Measurements from ENCODE around the gene SLC17A1. TPM values are rescaled to one million over a fixed set of nuclear protein-coding genes. Genes with fewer than 3 reads are reported as not detected.

Gene SLC17A1
- total and polyA plus RNA-seq, 2 donors (not counting 3 experiments of a cell fraction or from before 2014, with no cell fraction given): not detected

GRCh38 chr6:25834950-25835349 lies 3.1 kb upstream of the SLC17A1 start:
- Histone ChIP-seq H3K4me3 (replicated peaks in 1 of 3; ENCODE audit: insufficient read depth in 1 of 3, low read depth in 1 of 3, low read length in 3 of 3) (no peak overlapping the region), H3K4me1 (ENCODE audit: control insufficient read depth, extremely low read depth, insufficient read depth, low read length) (no peaks in the 10 kb centered on the region), H3K27ac (ENCODE audit: insufficient read depth, low read depth, low read length) (no peak overlapping the region), H2AFZ (ENCODE audit: low read depth, low read length) (no peak overlapping the region), H3K9me1 (replicated peaks; ENCODE audit: control insufficient read depth, extremely low read depth, insufficient read depth, low read length) (no peaks in the 10 kb centered on the region), H3K36me3 (ENCODE audit: control insufficient read depth in 2 of 2, extremely low read depth in 1 of 2, insufficient read depth in 2 of 2, low read length in 2 of 2) (no peaks in the 10 kb centered on the region), H3K27me3 (ENCODE audit: control insufficient read depth in 2 of 2, insufficient read depth in 2 of 2, low read length in 2 of 2) (peaks cover 0 to 2% of the 10 kb centered on the region in 2 experiments), H4K20me1 (replicated peaks; ENCODE audit: control insufficient read depth, extremely low read depth, insufficient read depth, low read length) (no peaks in the 10 kb centered on the region), H3K4me2 (ENCODE audit: insufficient read depth, low read length) (no peak overlapping the region), H3K79me2 (ENCODE audit: control insufficient read depth, insufficient read depth, low read length) (no peaks in the 10 kb centered on the region), H3K9ac (replicated peaks; ENCODE audit: extremely low read depth, insufficient read depth, low read length) (no peak overlapping the region), H3K9me3 (replicated peaks; ENCODE audit: control insufficient read depth, insufficient read depth, low read length) (no peaks in the 10 kb centered on the region)
- DNase-seq (ENCODE audit: low read depth, low spot score): peak; percentile 79
- TF ChIP-seq POLR2AphosphoS5 (IDR thresholded peaks at IDR 0.05; ENCODE audit: insufficient read depth, low read depth, low read length) (no peak), GATA2 (IDR thresholded peaks at IDR 0.05; ENCODE audit: insufficient read depth, insufficient read length, low read depth, low read length) (no peak), JUN (IDR thresholded peaks at IDR 0.05; ENCODE audit: borderline replicate concordance, insufficient read depth, insufficient read length, low read depth) (no peak), EZH2 (IDR thresholded peaks at IDR 0.05; ENCODE audit: borderline replicate concordance, low read depth, low read length, severe bottlenecking) (no peak), POLR2A (IDR thresholded peaks at IDR 0.05; ENCODE audit: low read depth, low read length) (no peak), FOS (IDR thresholded peaks at IDR 0.05; ENCODE audit: borderline replicate concordance, insufficient read depth, low read length) (no peak), MYC (IDR thresholded peaks at IDR 0.05; ENCODE audit: low read depth, low read length) (no peak)
- TF ChIP-seq, protein P1, sequence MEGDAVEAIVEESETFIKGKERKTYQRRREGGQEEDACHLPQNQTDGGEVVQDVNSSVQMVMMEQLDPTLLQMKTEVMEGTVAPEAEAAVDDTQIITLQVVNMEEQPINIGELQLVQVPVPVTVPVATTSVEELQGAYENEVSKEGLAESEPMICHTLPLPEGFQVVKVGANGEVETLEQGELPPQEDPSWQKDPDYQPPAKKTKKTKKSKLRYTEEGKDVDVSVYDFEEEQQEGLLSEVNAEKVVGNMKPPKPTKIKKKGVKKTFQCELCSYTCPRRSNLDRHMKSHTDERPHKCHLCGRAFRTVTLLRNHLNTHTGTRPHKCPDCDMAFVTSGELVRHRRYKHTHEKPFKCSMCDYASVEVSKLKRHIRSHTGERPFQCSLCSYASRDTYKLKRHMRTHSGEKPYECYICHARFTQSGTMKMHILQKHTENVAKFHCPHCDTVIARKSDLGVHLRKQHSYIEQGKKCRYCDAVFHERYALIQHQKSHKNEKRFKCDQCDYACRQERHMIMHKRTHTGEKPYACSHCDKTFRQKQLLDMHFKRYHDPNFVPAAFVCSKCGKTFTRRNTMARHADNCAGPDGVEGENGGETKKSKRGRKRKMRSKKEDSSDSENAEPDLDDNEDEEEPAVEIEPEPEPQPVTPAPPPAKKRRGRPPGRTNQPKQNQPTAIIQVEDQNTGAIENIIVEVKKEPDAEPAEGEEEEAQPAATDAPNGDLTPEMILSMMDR (IDR thresholded peaks at IDR 0.05; ENCODE audit: extremely low read depth in 1 of 2, insufficient read depth in 1 of 2, low read depth in 1 of 2, low read length in 2 of 2): no peak
- TF ChIP-seq, protein P2, sequence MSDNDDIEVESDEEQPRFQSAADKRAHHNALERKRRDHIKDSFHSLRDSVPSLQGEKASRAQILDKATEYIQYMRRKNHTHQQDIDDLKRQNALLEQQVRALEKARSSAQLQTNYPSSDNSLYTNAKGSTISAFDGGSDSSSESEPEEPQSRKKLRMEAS (IDR thresholded peaks at IDR 0.05; ENCODE audit: insufficient read depth, insufficient read length): no peak
- intact Hi-C loops (cut with micrococcal nuclease): no loop called here
- CTCF ChIA-PET: interaction anchor here (1.3 kb wide), 1 partner anchor 13 kb away, joined by 3 read pairs; no protein-coding TSS in a partner anchor
- no TSS peak for BruUV-seq (replicated peaks)
- POLR2A ChIA-PET: no interaction called here
- FAIRE-seq: no peak
- dilution Hi-C loops (cut with MboI; ENCODE audit: extremely low pct_ligation_motif_present, low sequenced_read_pairs): no loop called here

All from endothelial cell of umbilical vein (primary cell).